SU-DHL-6 (cell line): ENCODE results near the gene STARD10.

Experiments
- CTCF ChIP-seq: fragments of 200-600 bp; sonication (generic); IDR thresholded peaks from one replicate; pipeline ENCODE4 v1.5.1; 2017; ENCODE audit warnings: antibody characterized with exemption, mild to moderate bottlenecking, low read length, moderate library complexity; ENCODE audit not compliant: insufficient read depth, poor library complexity, severe bottlenecking
- EZH2phosphoT487 ChIP-seq: fragments of 200-600 bp; sonication (generic), shearing (Covaris generic); conservative IDR thresholded peaks from 2 replicates; pipeline ENCODE4 v1.6.1; 2018; ENCODE audit warnings: mild to moderate bottlenecking, antibody characterized with exemption, low read length, moderate library complexity, mixed read lengths

GRCh38 chr11:72716290-72716689 is 77.6 kb downstream of the STARD10 start:
- TF ChIP-seq CTCF, result no peak
- TF ChIP-seq EZH2phosphoT487, result no peak
